Measurements from ENCODE around the gene COL2A1.

Gene COL2A1

DNA sequence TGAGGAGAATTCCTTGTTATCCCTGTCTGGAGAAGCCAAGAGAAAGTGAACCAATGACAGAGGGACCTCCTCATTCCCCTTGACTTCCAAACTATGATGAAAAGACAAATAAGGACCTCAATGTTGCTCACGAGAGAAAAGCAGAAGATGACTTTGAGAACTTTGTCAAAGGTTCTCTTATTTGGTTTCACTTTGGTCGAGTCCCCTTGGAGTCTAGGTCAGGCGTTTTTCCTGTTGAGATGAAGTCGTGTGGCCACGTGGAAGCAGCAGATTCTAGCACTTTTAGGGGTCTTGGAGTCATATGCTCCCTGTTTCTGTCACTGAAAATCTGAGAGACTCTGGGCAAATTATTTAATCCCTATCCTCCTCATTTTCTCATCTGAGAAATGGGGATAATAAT lies 33.8 kb upstream of the COL2A1 start:
- Histone ChIP-seq H3K36me3 (ENCODE audit: control insufficient read depth, insufficient read depth, low read length) (no peaks in the 10 kb centered on the region), H3K4me1 (ENCODE audit: control insufficient read depth, insufficient read depth, low read length) (no peaks in the 10 kb centered on the region), H3K27me3 (ENCODE audit: control insufficient read depth, insufficient read depth, low read length) (no peaks in the 10 kb centered on the region), H3K4me3 (ENCODE audit: low read length) (no peak overlapping the region), H3K27ac (ENCODE audit: low read depth, low read length) (no peak overlapping the region), H3K9ac (ENCODE audit: low read length) (no peak overlapping the region)

DNA sequence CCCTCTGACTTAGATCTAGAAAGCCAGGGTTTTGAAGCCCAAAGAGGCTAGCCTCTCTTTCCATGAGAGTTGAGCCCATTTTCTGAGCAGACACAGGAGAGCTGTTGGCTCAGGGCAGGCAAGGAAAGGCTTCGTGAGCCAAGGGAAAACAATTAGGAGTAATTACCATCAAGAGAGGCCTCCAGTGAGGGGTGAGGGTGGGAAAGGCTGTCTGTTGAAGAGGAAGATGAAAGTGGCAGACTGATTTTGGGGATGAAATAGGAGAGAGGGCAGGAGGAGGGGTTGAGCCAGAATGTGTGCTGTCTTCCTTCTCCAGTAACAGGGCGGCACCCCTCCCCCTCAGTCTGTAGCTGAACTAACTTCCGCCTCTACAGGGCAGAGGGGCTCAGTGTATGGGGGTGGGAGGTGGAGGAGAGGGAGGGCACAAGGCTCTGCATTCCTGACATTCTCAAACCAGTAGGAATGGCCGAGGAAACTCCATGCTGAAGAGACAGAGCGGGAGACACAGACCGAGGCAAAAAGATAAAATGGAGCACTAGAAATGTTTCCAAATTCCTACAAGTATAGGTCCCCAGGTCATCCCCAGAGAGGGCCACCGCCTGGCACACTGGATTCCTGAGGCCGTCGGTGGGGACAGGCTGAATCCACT lies 33.1 kb upstream of the COL2A1 start:
- no peaks in the 10 kb centered on the region for H3K27me3 ChIP-seq (ENCODE audit: control insufficient read depth, insufficient read depth, low read length)
- no peaks in the 10 kb centered on the region for H3K4me1 ChIP-seq (ENCODE audit: control insufficient read depth, insufficient read depth, low read length)
- no peaks in the 10 kb centered on the region for H3K36me3 ChIP-seq (ENCODE audit: control insufficient read depth, insufficient read depth, low read length)
- H3K4me3 ChIP-seq (ENCODE audit: low read length): no peak overlapping the region
- H3K9ac ChIP-seq (ENCODE audit: low read length): no peak overlapping the region
- H3K27ac ChIP-seq (ENCODE audit: low read depth, low read length): no peak overlapping the region

DNA sequence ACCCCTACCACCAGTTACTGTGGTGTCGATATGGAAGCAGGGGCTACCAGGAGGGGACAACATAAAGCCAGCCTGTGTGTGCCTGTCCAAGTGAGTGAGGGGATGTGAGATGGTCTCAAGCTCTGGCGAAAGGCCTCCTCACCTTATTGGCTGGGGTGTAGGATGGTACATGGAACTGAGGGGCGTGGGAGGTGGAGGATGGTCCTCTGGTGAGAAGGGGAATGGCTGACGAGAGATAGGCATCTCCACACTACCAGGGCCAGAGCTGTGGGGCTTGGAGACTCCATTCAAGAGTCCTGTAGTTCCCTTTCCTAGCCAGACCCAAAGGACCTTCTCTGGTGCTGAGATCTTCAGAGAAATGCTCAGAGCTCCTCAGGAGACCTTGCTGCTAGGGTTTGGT lies 32.5 kb upstream of the COL2A1 start:
- no peak overlapping the region for H3K9ac ChIP-seq (ENCODE audit: low read length)
- no peak overlapping the region for H3K4me3 ChIP-seq (ENCODE audit: low read length)
- no peak overlapping the region for H3K27ac ChIP-seq (ENCODE audit: low read depth, low read length)
- no peaks in the 10 kb centered on the region for H3K4me1 ChIP-seq (ENCODE audit: control insufficient read depth, insufficient read depth, low read length)
- no peaks in the 10 kb centered on the region for H3K36me3 ChIP-seq (ENCODE audit: control insufficient read depth, insufficient read depth, low read length)
- H3K27me3 ChIP-seq (ENCODE audit: control insufficient read depth, insufficient read depth, low read length): no peaks in the 10 kb centered on the region

DNA sequence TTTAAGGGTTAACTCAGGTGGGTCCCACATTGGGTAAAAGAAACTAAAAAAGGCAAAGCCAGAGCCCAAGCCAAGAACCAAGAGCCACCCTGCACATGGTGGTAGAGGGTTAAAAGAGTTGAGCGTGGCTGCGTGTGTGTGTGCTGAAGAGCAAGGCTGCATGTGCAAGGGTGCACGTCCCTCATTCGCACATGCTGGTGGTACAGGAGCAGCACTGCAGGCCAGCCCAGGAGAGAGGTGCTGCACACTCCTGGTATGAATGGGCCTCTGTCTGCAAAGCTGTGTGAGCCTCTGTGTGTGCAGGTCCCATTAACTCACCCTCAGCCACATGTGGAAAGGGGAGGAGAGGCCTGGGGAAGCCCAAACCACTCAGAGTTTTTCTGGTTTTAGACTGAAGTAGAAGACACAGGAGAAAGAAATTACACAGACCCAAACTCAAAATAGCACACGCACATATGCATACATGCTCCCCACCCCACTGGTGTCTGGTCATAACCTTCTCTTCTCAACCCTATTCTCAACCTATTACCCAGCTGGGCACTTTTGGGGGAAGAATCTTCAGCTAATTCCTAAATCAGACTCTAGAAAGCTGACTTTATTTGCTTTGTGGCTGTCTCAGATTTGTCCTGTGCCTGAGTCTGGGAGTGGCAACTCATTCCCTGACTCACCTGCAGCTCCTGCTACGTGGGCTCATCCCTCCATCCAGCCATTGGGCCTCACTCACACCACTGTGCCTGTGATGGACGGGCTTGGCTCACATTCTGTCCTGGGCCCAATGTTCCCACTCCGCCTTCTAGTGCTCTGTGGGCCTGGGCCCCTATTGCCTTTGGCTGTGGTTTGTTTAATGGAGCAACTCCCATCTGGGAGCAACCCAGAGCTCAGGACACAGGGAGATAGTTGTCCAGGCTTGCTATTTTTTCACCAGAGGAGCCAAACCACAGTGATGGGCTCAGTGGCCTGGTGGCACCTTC lies 30.8 kb upstream of the COL2A1 start:
- Histone ChIP-seq H3K9ac (ENCODE audit: low read length) (no peak overlapping the region), H3K4me1 (ENCODE audit: control insufficient read depth, insufficient read depth, low read length) (no peaks in the 10 kb centered on the region), H3K27me3 (ENCODE audit: control insufficient read depth, insufficient read depth, low read length) (no peaks in the 10 kb centered on the region), H3K4me3 (ENCODE audit: low read length) (no peak overlapping the region), H3K27ac (ENCODE audit: low read depth, low read length) (no peak overlapping the region), H3K36me3 (ENCODE audit: control insufficient read depth, insufficient read depth, low read length) (no peaks in the 10 kb centered on the region)

DNA sequence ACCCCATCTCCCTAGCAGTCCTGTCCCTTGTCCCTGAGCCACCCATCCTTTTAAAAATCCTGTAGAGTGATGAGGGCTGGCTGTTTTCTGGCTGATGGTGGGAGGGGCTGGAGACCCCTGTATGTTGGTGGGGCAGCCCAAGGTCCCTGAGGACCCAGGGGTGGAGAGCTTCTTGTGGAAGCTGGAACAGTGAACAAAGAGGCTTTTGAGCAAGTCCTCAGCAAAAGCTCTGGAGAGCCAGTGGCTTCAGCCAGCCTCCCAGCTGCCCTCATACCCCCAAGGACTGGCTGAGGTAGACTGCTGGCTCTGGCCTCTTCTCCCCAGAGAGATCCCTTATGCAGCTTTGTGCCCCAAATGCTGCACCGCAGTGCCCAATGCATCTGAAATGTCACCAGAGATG lies 29.2 kb upstream of the COL2A1 start:
- Histone ChIP-seq H3K36me3 (ENCODE audit: control insufficient read depth, insufficient read depth, low read length) (no peaks in the 10 kb centered on the region), H3K27me3 (ENCODE audit: control insufficient read depth, insufficient read depth, low read length) (no peaks in the 10 kb centered on the region), H3K4me1 (ENCODE audit: control insufficient read depth, insufficient read depth, low read length) (no peaks in the 10 kb centered on the region), H3K9ac (ENCODE audit: low read length) (no peak overlapping the region), H3K4me3 (ENCODE audit: low read length) (no peak overlapping the region), H3K27ac (ENCODE audit: low read depth, low read length) (no peak overlapping the region)

DNA sequence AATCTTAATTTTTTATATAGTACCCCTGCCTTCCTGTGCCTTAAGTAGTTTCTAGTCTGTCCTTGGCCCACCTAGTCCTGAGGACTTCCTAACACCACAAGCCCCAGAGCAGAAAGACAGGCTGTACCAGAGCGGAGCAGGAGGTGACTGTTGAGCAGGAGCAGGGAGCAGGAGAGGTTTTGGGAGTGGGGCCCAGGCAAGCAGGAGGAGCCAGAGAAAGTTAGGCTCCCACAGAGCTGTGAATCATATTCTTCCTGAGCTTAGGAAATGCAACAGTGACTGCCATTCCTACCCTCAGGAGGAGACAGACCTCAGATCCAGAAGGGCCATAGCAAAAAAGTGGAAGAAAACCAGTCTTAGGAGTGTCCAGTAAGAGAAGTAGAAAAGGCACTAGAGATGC lies 28.3 kb upstream of the COL2A1 start:
- Histone ChIP-seq H3K27me3 (ENCODE audit: control insufficient read depth, insufficient read depth, low read length) (no peaks in the 10 kb centered on the region), H3K4me1 (ENCODE audit: control insufficient read depth, insufficient read depth, low read length) (no peaks in the 10 kb centered on the region), H3K27ac (ENCODE audit: low read depth, low read length) (no peak overlapping the region), H3K9ac (ENCODE audit: low read length) (no peak overlapping the region), H3K4me3 (ENCODE audit: low read length) (no peak overlapping the region), H3K36me3 (ENCODE audit: control insufficient read depth, insufficient read depth, low read length) (no peaks in the 10 kb centered on the region)

DNA sequence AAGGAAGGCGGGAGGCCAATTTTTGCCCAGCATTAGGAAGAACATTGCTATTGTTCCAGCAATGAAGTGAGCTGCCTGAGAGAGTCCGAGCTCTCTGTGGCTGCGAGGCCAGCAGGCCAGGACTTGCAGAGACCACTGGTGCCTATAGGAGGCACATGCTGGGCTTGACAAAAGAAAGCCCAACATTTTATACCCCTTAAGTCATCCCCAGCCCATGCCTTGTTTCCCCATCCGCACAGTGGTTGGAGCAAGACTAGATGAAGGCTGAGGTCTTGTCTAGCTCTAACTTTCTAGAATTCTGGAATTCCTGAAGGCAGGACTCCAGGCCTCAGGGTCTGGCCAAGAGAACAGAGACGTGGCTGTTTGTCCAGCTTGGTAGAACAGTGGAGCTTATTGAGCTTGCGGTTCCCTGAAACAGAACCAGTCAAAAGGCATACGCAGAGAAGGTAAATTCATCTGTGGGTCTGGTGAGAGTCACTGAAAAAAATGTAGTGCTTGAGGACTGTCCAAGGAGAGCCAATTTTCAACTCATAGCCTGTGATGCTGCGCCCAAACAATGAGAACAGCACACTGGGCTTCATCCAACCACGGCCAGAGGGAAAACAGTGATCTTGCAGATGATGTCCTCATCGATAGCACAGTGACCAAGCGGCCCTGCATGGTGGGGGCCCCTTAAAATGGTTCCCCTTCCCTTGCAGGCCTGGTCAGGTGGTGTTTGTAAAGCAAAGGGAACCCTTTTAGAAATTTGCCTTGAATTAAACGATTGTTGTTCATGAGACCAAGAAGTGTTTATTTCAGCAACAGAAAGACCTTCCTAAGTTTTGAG lies 27.1 kb upstream of the COL2A1 start:
- Histone ChIP-seq H3K36me3 (ENCODE audit: control insufficient read depth, insufficient read depth, low read length) (no peaks in the 10 kb centered on the region), H3K4me3 (ENCODE audit: low read length) (no peak overlapping the region), H3K4me1 (ENCODE audit: control insufficient read depth, insufficient read depth, low read length) (no peaks in the 10 kb centered on the region), H3K27ac (ENCODE audit: low read depth, low read length) (no peak overlapping the region), H3K27me3 (ENCODE audit: control insufficient read depth, insufficient read depth, low read length) (no peaks in the 10 kb centered on the region), H3K9ac (ENCODE audit: low read length) (no peak overlapping the region)

DNA sequence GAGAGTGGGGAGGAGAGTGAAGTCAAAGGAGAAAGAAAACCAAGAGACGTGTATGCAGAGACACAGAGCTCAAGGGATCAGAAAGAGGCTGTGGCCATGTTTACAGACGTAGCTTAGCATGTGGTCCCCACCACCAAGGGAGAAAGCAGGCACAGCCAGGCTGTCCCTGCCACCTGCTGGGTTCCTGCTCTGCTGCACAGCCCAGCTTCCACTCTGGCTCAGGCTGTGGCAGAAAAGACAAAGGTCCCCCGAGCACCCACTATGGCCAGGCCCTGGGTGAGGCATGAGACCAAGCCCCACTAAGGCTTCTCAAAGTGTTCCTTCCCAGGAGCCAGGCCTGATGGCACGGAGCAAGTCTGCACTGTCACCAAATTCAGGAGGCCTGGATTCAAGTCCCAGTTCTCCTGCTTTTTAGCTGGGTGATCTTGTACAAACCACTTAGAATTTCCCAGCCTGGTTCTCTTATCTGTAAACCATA lies 25.9 kb upstream of the COL2A1 start:
- H3K9ac ChIP-seq (ENCODE audit: low read length): no peak overlapping the region
- no peaks in the 10 kb centered on the region for H3K36me3 ChIP-seq (ENCODE audit: control insufficient read depth, insufficient read depth, low read length)
- no peak overlapping the region for H3K4me3 ChIP-seq (ENCODE audit: low read length)
- H3K27ac ChIP-seq (ENCODE audit: low read depth, low read length): no peak overlapping the region
- H3K27me3 ChIP-seq (ENCODE audit: control insufficient read depth, insufficient read depth, low read length): no peaks in the 10 kb centered on the region
- no peaks in the 10 kb centered on the region for H3K4me1 ChIP-seq (ENCODE audit: control insufficient read depth, insufficient read depth, low read length)

DNA sequence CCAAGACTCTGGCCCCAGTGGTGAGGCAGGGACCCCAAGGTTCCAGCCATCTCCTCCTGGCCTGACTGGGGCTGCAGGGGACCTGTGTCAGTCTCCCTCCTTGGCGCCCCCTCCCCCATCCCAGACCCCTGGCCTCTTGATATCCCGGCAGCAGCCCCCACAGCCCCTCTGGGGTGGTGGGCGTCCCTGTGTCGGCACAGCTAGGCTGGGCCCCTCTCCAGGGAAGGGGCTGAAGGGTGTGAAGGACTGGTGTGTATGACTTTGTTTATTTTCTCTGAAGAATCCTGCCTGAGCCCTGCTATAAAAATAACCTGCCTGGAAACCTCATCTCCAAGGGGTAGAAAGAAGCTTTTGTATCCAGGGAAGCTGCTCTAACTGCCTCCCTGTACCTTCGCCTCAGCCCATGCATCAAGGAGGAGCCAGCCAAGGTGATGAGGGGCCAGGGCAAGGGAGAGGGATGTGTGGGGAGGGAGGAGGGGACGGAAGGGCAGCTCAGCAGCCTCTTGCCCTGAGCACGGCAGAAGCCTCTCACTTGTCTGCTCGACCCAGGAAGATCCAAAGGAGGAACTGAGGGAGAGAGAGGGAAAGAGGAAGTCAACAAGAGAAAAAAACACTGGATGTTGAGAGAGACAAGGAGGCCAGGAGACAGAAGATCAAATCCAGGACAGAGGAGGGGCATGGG lies 25.4 kb upstream of the COL2A1 start:
- no peaks in the 10 kb centered on the region for H3K36me3 ChIP-seq (ENCODE audit: control insufficient read depth, insufficient read depth, low read length)
- no peaks in the 10 kb centered on the region for H3K4me1 ChIP-seq (ENCODE audit: control insufficient read depth, insufficient read depth, low read length)
- no peak overlapping the region for H3K27ac ChIP-seq (ENCODE audit: low read depth, low read length)
- no peak overlapping the region for H3K9ac ChIP-seq (ENCODE audit: low read length)
- H3K27me3 ChIP-seq (ENCODE audit: control insufficient read depth, insufficient read depth, low read length): no peaks in the 10 kb centered on the region
- no peak overlapping the region for H3K4me3 ChIP-seq (ENCODE audit: low read length)

DNA sequence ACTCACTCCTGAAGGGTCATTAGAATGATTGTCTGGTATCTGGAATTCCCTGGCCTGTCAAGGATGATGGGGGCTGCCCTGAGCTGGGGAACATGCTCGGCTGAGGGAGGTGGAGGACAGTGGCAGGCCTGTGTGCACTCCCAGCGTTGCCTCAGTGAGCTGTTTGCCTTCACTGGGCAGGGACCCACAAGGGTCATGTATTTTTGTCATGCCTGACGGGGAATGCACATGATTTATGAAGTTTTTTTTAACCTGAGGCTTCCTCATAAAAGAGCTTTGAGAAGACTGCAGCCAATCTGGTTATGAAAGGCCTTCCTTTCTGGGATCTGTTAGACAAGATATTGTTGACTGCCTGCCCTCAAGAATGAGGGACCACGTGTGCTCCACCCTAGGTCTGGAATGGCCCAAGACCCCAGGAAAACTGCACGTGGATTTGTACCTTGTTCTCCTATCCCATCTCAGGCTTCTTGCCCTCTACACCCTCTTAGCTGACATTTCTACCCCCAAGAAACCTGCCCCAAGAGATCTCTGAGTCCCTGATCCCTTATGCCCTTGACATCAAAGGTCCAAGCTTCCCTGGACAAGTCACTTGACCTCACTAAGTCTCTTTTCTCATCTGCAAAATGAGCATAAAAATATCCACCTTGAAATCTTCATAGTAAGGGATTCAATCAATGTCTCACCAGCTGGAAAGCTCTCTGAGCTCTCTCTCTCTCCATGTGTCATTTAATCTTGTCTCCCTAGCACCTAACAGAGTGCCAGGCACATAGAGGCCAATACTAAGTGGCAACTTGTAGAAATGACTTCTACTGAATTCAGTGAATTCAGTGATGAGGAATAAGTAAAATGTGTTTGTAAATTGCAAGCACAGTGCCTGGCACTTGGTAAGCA lies 24.5 kb upstream of the COL2A1 start:
- H3K36me3 ChIP-seq (ENCODE audit: control insufficient read depth, insufficient read depth, low read length): no peaks in the 10 kb centered on the region
- H3K4me1 ChIP-seq (ENCODE audit: control insufficient read depth, insufficient read depth, low read length): no peaks in the 10 kb centered on the region
- no peak overlapping the region for H3K9ac ChIP-seq (ENCODE audit: low read length)
- no peak overlapping the region for H3K4me3 ChIP-seq (ENCODE audit: low read length)
- H3K27ac ChIP-seq (ENCODE audit: low read depth, low read length): no peak overlapping the region
- H3K27me3 ChIP-seq (ENCODE audit: control insufficient read depth, insufficient read depth, low read length): no peaks in the 10 kb centered on the region
